GM12801 (cell line): ENCODE results near the gene AGBL1.

ENCODE experiments used
- TF ChIP-seq, protein P1 (sequence below): IDR thresholded peaks from one replicate; pipeline ENCODE4 v1.5.1; 2011; ENCODE audit warnings: control low read depth; ENCODE audit not compliant: insufficient read length; ENCODE audit errors: extremely low read depth

AGBL1 gene

GRCh38 chr15:86615411-86615810 is 535.7 kb downstream of the AGBL1 start:
- TF ChIP-seq, protein P1, sequence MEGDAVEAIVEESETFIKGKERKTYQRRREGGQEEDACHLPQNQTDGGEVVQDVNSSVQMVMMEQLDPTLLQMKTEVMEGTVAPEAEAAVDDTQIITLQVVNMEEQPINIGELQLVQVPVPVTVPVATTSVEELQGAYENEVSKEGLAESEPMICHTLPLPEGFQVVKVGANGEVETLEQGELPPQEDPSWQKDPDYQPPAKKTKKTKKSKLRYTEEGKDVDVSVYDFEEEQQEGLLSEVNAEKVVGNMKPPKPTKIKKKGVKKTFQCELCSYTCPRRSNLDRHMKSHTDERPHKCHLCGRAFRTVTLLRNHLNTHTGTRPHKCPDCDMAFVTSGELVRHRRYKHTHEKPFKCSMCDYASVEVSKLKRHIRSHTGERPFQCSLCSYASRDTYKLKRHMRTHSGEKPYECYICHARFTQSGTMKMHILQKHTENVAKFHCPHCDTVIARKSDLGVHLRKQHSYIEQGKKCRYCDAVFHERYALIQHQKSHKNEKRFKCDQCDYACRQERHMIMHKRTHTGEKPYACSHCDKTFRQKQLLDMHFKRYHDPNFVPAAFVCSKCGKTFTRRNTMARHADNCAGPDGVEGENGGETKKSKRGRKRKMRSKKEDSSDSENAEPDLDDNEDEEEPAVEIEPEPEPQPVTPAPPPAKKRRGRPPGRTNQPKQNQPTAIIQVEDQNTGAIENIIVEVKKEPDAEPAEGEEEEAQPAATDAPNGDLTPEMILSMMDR, result no peak

GRCh38 chr15:86615816-86616215 is 536.1 kb downstream of the AGBL1 start:
- TF ChIP-seq, protein P1, result no peak

DNA sequence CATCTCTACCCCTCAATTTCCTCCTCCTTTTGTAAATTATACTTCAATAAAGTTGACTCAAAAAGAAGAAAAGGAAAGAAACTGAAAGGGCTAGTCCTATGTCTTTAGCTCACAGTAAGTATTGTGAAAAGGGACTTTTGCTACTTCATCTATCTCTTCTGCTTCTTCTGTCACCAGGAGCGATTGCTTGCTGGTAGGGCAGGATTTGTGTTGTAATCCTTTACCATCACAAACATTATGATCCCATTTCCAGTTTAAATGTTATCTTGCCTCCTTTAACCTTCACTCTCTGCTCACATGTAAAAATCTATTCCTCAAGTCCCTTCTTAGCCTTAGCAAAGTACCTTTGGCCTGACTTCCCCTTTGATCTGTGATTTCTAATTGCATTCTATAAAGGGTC is 537.1 kb downstream of the AGBL1 start:
- TF ChIP-seq, protein P1, result no peak

DNA sequence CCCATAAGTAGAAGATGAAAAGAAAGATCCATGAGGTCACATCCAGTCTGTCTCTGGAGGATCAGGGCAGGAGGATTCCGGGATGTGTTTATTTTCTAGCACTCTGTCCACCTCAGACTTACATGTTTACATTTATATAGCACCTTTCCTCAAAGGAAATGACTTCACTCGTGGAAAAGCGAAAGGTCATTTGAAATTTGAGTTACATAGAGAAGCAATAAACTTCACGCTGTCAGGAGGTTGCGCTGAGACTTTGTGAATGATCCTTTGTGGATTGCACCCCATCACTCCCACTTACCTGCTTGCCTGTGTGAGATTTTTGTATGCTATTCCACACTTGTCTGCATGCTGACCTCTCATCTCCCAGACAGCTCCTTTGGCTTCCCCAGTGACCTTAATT is 540.5 kb downstream of the AGBL1 start:
- TF ChIP-seq, protein P1, result no peak

GRCh38 chr15:86620641-86621349 is 541.1 kb downstream of the AGBL1 start:
- TF ChIP-seq, protein P1, result no peak

- TF ChIP-seq, protein P1, result no peak
These were observed 543.6 kb downstream of the AGBL1 start for GRCh38 chr15:86623236-86623635.

DNA sequence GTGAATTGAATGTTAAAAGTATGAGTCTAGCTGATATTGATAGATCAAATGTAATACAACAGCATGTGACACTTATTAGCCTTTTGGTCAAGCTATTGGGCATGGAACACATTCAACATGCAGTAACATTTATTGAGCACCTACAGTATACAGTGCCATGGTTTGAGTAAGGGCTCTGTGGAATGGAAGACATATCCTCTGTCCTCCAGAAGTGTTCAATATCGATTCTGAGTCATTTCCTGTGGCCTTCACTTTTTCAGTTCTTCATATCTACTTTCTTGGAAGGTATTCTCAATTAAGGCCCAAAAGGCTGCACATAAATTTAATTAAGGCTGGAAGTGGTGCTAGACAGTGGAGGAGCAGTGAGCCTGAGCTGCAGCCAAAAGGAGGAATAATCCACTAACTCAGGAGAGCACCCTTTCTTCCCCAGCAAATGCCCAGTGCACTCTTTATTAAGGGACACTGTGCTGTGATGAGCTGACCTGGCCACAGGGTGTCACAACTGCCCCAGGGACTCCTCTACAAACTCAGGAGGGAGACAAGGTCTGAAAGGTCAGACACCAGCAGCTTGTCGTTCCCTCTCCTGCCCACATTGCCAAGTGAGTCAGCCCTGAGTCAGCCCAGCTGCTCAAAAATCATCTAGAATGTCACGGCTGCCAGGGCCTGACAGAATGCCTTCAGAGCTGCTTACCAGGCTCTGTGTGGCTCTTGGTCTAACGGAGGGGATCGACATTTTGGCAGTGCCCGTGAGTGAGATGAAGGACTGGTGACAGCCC is 544.8 kb downstream of the AGBL1 start:
- TF ChIP-seq, protein P1, result no peak
